A549 treated with RU486 at 1 μM for 4 hours (cell line): ENCODE data around the gene ALOX15. TPM values are rescaled to one million over a fixed set of nuclear protein-coding genes. Genes with fewer than 3 reads are reported as not detected.

ENCODE experiments used
- total RNA-seq: library from RNA; stranded (reverse); fragments of 200-300 nt; extraction: Qiagen RNA extraction; gene quantifications from 5 replicates; pipeline ENCODE4 v1.2.3, GENCODE V29; 2022; ENCODE audit warnings: low read depth

Gene ALOX15, protein sequence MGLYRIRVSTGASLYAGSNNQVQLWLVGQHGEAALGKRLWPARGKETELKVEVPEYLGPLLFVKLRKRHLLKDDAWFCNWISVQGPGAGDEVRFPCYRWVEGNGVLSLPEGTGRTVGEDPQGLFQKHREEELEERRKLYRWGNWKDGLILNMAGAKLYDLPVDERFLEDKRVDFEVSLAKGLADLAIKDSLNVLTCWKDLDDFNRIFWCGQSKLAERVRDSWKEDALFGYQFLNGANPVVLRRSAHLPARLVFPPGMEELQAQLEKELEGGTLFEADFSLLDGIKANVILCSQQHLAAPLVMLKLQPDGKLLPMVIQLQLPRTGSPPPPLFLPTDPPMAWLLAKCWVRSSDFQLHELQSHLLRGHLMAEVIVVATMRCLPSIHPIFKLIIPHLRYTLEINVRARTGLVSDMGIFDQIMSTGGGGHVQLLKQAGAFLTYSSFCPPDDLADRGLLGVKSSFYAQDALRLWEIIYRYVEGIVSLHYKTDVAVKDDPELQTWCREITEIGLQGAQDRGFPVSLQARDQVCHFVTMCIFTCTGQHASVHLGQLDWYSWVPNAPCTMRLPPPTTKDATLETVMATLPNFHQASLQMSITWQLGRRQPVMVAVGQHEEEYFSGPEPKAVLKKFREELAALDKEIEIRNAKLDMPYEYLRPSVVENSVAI
- 0.10 to 0.12 TPM in 2 of 5 replicates, not detected in the others for total RNA-seq

DNA sequence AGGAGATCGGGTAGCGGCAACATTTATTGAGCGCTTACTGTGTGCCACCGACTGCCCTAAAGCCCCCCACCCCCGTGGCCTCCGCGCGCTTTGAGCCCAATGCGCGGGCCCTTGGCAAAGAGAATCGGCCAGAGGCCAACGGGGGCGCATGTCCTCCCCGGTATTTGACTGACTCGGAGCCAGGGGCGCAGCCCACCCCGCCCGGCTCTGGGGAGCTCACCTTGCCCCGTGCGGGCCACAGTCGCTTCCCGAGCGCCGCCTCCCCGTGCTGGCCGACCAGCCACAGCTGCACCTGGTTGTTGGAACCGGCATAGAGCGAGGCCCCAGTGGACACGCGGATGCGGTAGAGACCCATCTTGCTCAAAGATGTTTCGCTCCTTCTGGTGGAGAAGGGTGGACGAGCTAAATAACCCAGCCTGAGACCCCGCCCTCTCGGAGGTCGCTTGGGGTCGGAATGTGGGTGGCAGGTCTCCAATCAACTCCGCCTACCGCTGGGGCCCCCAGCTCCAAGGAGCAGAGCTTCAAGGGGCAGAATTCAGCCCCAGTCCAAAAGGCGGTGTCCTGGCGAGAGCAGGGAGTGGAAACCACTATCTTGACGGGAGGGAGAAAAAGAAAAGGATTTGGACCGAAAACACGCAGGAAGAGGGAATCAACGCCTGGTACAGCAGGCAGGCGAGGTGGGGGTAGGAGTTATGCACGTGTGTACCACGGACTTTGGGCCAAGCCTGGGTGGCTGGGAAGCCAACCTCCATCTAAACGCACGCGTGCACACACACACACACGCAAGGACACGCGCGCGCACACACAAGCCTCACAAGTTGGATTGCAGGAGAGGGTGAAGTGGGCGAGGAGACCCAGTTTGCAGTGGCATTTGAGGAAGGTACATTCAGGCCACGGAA lies at the start of gene ALOX15:
Gene ALOX15, minus strand, starts transcription at position 382 of the 899 bp plus-strand sequence. Its CDS starts 27 bp downstream, at position 355.

DNA sequence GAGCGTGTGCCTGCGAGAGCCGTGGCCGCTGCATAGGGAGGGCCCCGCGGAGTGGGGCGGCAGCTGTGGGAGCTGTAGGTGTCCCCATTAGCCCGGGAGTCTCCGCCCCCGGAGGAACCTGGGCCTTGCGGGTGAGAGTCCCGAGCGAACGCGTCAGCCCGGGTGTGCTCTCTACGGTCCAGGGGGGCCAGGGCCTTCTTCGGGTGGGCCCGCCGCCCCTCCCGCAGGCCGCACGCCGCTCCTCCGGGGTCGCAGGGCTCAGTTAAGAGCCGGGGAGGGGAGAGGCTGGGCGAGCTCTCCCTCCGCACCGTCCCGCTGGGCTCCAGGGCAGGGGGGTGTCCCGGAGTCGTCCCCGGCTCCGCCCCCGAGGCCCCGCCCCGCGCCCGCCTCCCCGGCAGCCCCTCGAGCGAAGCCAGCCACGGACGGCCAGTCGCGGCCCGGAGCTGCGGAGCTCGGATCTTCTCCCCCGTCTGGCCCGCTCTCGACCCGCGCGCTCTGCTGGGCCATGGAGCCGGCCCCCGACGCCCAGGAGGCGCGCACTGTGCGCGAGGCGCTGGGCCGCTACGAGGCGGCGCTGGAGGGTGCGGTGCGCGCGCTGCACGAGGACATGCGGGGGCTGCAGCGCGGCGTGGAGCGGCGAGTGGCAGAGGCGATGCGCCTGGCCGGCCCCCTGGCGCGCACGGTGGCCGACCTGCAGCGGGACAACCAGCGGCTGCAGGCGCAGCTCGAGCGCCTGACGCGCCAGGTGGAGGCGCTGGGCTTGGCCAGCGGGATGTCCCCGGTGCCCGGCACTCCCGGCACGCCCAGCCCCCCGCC lies 57.2 kb downstream of the ALOX15 start, which contains the start of gene SMTNL2:
Gene SMTNL2, plus strand, starts transcription at position 429 of the 816 bp plus-strand sequence. Its CDS starts 77 bp downstream, at position 506.

Other genes starting within 250 kb of the ALOX15 start
- 0.31 TPM in 1 of 5 replicates, not detected in the others for gene SPNS3, start 207.7 kb downstream of the ALOX15 start, total RNA-seq
- gene SPNS2, start 142.8 kb downstream of the ALOX15 start, total RNA-seq: 5.8 to 14.1 TPM (median 11.2 TPM) in 5 replicates
- gene MYBBP1A, start 86.3 kb downstream of the ALOX15 start, total RNA-seq: 92.2 to 121 TPM (median 114 TPM) in 5 replicates
- gene GGT6, start 81.1 kb downstream of the ALOX15 start, total RNA-seq: 0.35 TPM in 1 of 5 replicates, not detected in the others
- gene SMTNL2, start 57.1 kb downstream of the ALOX15 start, total RNA-seq: 0.32 to 1.0 TPM (median 0.53 TPM) in 5 replicates
- gene PELP1, start 62.5 kb upstream of the ALOX15 start, total RNA-seq: 62.8 to 81.0 TPM (median 77.6 TPM) in 5 replicates
- 48.9 to 75.6 TPM (median 63.8 TPM) in 5 replicates for gene ARRB2, start 69.0 kb upstream of the ALOX15 start, total RNA-seq
- gene MED11, start 89.8 kb upstream of the ALOX15 start, total RNA-seq: 39.1 to 46.0 TPM (median 44.8 TPM) in 5 replicates
- 0.47 to 0.89 TPM (median 0.56 TPM) in 5 replicates for gene ZMYND15, start 98.2 kb upstream of the ALOX15 start, total RNA-seq
- 13.8 to 20.0 TPM (median 17.9 TPM) in 5 replicates for gene CXCL16, start 98.2 kb upstream of the ALOX15 start, total RNA-seq
- 0.41 to 1.1 TPM (median 0.82 TPM) in 5 replicates for gene TM4SF5, start 130.2 kb upstream of the ALOX15 start, total RNA-seq
- gene VMO1, start 144.7 kb upstream of the ALOX15 start, total RNA-seq: 0.35 to 1.5 TPM (median 1.1 TPM) in 5 replicates
- 0.14 to 0.15 TPM in 2 of 5 replicates, not detected in the others for gene GLTPD2, start 147.3 kb upstream of the ALOX15 start, total RNA-seq
- 461 to 534 TPM (median 480 TPM) in 5 replicates for gene PSMB6, start 154.5 kb upstream of the ALOX15 start, total RNA-seq
- 18.4 to 25.8 TPM (median 22.8 TPM) in 5 replicates for gene PLD2, start 165.5 kb upstream of the ALOX15 start, total RNA-seq
- gene MINK1, start 191.7 kb upstream of the ALOX15 start, total RNA-seq: 42.8 to 59.3 TPM (median 56.3 TPM) in 5 replicates